PFSK-1 (cell line): Measurements from ENCODE around the gene RNF115.

Experiments
- SIN3A ChIP-seq: IDR thresholded peaks from 2 replicates; pipeline ENCODE4 v1.6.1; 2012; ENCODE audit warnings: mild to moderate bottlenecking, low read length, moderate library complexity, borderline replicate concordance; ENCODE audit not compliant: insufficient read depth
- TAF1 ChIP-seq: IDR thresholded peaks from 2 replicates; pipeline ENCODE4 v1.6.1; 2012; ENCODE audit warnings: low read length, control low read depth, borderline replicate concordance; ENCODE audit not compliant: insufficient read depth

DNA sequence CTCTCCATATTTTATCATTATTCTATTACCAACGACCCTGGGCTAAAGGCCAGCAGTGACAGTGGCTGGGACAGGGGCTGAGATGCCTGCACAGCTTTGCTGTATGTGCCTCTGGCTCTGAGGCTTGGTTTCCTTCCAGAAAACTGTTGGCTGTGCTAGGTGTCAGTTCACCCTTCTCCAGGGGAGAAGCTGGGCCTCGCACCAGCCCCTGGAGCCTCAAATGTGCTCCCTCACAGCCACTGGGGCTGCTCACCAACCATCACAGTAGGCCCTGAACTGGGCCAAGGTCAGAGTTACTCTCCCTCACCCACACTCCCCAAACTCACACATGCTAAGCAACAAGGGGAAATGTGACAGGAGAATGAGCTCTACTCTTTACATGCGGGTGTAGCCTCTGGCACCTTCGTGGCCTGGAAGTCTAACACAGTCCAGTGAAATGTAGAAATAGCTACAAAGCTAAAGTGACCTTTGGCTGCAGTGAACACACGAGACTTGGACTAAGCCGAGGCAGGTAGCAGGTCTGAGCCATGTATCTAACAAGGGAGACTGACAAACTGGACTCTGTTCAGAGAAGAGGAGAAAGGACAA, 109.3 kb downstream of the RNF115 start:
- TF ChIP-seq TAF1 (no peak), SIN3A (no peak)
